Loucy (cell line): ENCODE results near the gene CWH43.
"Not testable (repeated sequence)": the region's sequence is repeated elsewhere in the genome, so short reads cannot be mapped to it uniquely, and the experiment has no call there.

Experiments
- H2AFZ ChIP-seq: fragments of 200-600 bp; sonication (generic); 2 replicates; pipeline ENCODE4 v1.6.0; 2016; ENCODE audit warnings: antibody characterized with exemption, mild to moderate bottlenecking, low read length, moderate library complexity
- H3F3A ChIP-seq: fragments of 200-600 bp; 2 replicates; pipeline ENCODE4 v1.6.0; 2016; ENCODE audit warnings: antibody characterized with exemption, low read depth, mild to moderate bottlenecking
- H3K27me3 ChIP-seq: fragments of 200-600 bp; sonication (generic); 2 replicates; pipeline ENCODE4 v1.6.1; 2014; ENCODE audit warnings: low read length, mild to moderate bottlenecking; ENCODE audit not compliant: insufficient read depth, poor library complexity, severe bottlenecking
- H3K36me3 ChIP-seq: fragments of 200-600 bp; sonication (generic); 2 replicates; pipeline ENCODE4 v1.6.1; 2016; ENCODE audit warnings: low read length; ENCODE audit not compliant: insufficient read depth
- H3K4me1 ChIP-seq: fragments of 200-600 bp; sonication (generic); 2 replicates; pipeline ENCODE4 v1.5.1; 2014; ENCODE audit warnings: low read length, mild to moderate bottlenecking; ENCODE audit not compliant: insufficient read depth, poor library complexity, severe bottlenecking
- H3K4me2 ChIP-seq: fragments of 200-600 bp; sonication (generic); 2 replicates; pipeline ENCODE4 v1.6.0; 2014; ENCODE audit warnings: antibody characterized with exemption, low read length, low read depth, mild to moderate bottlenecking; ENCODE audit not compliant: poor library complexity, severe bottlenecking
- H3K4me3 ChIP-seq: fragments of 200-600 bp; sonication (generic); 2 replicates; pipeline ENCODE4 v1.5.1; 2014; ENCODE audit warnings: low read length, mild to moderate bottlenecking, mixed read lengths; ENCODE audit not compliant: poor library complexity, severe bottlenecking
- H3K79me2 ChIP-seq: fragments of 200-600 bp; sonication (generic); 2 replicates; pipeline ENCODE4 v1.6.1; 2014; ENCODE audit warnings: low read length; ENCODE audit not compliant: insufficient read depth
- H3K9ac ChIP-seq: fragments of 200-600 bp; sonication (generic); 2 replicates; pipeline ENCODE4 v1.6.0; 2014; ENCODE audit warnings: mild to moderate bottlenecking, low read depth, low read length, moderate library complexity; ENCODE audit not compliant: poor library complexity, severe bottlenecking
- H3K9me2 ChIP-seq: fragments of 200-600 bp; sonication (generic); replicated peaks from 2 replicates; pipeline ENCODE4 v1.6.1; 2016; ENCODE audit warnings: low read depth, low read length, mixed read lengths
- H3K9me3 ChIP-seq: fragments of 200-600 bp; sonication (generic); 2 replicates; pipeline ENCODE4 v1.6.1; 2014; ENCODE audit warnings: mild to moderate bottlenecking, antibody characterized with exemption, low read length, low read depth; ENCODE audit not compliant: insufficient read depth
- H4K20me1 ChIP-seq: fragments of 200-600 bp; sonication (generic); 2 replicates; pipeline ENCODE4 v1.6.0; 2014; ENCODE audit warnings: antibody characterized with exemption, low read length, mild to moderate bottlenecking; ENCODE audit not compliant: insufficient read depth, poor library complexity, severe bottlenecking

Gene CWH43

DNA sequence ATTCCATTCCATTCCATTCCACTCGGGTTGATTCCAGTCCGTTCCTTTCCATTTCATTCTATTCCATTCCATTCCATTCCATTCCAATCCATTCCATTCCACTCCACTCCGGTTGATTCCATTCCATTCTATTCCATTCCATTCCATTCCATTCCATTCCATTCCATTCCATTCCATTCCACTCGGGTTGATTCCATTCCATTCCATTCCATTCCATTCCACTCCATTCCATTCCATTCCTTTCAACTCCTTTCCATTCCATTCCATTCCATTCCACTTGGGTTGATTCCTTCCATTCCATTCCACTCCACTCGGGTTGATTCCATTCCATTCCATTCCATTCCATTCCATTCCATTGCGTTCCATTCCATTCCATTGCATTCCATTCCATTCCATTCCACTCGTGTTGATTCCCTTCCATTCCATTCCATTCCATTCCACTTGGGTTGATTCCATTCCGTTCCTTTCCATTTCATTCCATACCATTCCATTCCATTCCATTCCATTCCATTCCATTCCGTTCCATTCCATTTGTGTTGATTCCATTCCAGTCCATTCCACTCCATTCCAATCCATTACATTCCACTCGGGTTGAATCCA lies 123.6 kb downstream of the CWH43 start:
- H3K4me3 ChIP-seq, H2AFZ ChIP-seq, H3F3A ChIP-seq, H3K9me2 ChIP-seq, H3K79me2 ChIP-seq, H3K27me3 ChIP-seq, H3K9ac ChIP-seq, H3K36me3 ChIP-seq, H4K20me1 ChIP-seq, H3K4me2 ChIP-seq, H3K4me1 ChIP-seq: not testable (repeated sequence)
- peaks cover 49% of the 10 kb centered on the region for H3K9me3 ChIP-seq

DNA sequence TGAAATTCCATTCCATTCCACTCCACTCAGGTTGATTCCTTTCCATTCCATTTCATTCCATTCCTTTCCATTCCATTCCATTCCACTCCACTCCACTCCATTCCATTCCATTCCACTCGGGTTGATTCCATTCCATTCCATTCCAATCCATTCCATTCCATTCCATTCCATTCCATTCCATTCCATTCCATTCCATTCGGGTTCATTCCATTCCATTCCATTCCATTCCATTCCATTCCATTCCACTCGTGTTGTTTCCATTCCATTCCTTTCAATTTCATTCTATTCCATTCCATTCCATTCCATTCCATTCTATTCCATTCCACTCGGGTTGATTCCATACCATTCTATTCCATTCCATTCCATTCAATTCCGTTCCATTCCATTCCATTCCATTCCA lies 124.5 kb downstream of the CWH43 start:
- H3K9me2 ChIP-seq, H3F3A ChIP-seq, H3K9ac ChIP-seq, H3K4me1 ChIP-seq, H4K20me1 ChIP-seq, H2AFZ ChIP-seq, H3K79me2 ChIP-seq, H3K36me3 ChIP-seq, H3K4me2 ChIP-seq, H3K4me3 ChIP-seq, H3K27me3 ChIP-seq: not testable (repeated sequence)
- peaks cover 46% of the 10 kb centered on the region for H3K9me3 ChIP-seq
